ENCODE data around the gene RAPGEFL1. TPM values are rescaled to one million over a fixed set of nuclear protein-coding genes. Genes with fewer than 3 reads are reported as not detected.
A peak's percentile ranks its signal among the peaks of the same experiment; 100 is the strongest.

The RAPGEFL1 gene
- total RNA-seq, 3 donors from 2014 or later, result 3.2 to 10.8 (median 5.0) TPM

DNA sequence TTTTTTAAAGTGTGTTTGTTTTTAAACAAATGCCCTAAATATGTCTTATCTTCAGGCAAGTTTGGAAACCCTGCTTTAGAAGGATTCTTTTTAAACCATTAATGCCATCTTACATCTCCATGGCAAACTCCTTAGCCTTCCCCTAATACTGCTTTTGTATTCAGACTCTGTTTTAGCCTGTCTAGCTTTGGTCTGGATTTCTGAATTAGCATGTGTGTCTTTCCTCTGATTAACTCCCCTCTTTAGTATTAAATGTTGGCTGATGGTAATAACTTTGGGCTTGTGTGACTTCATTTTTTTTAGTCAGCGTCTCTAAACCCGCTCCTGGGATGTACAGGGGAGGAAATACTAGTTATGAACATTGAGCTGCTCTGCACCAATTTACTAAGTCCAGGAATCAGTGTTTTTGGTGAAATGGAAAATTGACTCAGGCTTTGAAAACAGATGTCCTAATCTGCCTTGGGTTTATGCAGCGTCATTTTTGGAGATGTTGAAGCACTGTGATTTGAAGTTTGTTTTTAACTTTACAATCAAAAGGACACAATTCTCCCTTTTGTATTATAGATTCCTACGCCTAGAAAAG, 64.1 kb downstream of the RAPGEFL1 start:
- TF ChIP-seq, protein P1, sequence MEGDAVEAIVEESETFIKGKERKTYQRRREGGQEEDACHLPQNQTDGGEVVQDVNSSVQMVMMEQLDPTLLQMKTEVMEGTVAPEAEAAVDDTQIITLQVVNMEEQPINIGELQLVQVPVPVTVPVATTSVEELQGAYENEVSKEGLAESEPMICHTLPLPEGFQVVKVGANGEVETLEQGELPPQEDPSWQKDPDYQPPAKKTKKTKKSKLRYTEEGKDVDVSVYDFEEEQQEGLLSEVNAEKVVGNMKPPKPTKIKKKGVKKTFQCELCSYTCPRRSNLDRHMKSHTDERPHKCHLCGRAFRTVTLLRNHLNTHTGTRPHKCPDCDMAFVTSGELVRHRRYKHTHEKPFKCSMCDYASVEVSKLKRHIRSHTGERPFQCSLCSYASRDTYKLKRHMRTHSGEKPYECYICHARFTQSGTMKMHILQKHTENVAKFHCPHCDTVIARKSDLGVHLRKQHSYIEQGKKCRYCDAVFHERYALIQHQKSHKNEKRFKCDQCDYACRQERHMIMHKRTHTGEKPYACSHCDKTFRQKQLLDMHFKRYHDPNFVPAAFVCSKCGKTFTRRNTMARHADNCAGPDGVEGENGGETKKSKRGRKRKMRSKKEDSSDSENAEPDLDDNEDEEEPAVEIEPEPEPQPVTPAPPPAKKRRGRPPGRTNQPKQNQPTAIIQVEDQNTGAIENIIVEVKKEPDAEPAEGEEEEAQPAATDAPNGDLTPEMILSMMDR (IDR thresholded peaks at IDR 0.05), result no peak
- H3K27me3 ChIP-seq, result no peaks in the 10 kb centered on the region
- no peaks in the 10 kb centered on the region for H3K36me3 ChIP-seq
- H3K27ac ChIP-seq, result no peak overlapping the region
- no peaks in the 10 kb centered on the region for H3K4me1 ChIP-seq
- no peak for DNase-seq (ENCODE audit: low spot score in 2 of 2)
- no peaks in the 10 kb centered on the region for H3K9me3 ChIP-seq
- intact Hi-C loops (cut with DNase I; ENCODE audit: low total_unique reads), result no loop called here
- no peak overlapping the region for H3K4me3 ChIP-seq

DNA sequence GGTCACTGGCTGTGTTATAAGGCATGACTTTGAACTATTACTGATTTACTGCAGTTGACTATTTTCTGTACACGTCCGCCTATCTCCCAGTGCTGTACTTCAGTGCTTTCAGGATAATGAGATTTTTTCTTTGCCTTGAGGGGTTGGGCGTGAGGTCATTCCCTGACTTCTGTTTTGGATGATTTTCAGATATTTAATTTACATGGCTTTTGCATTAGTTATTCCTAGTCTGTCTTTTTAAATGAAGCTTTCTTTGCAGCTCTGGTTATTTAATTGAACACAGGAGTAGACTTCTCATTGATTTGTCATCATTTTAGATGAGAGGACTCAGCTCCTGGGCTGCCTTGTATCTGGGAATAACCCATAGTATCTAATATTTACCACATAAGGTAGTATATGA, 65.5 kb downstream of the RAPGEFL1 start:
- no peak for DNase-seq (ENCODE audit: low spot score in 2 of 2)
- H3K4me3 ChIP-seq, result no peak overlapping the region
- no peak for TF ChIP-seq POLR2AphosphoS5 (IDR thresholded peaks at IDR 0.05)
- TF ChIP-seq, protein P1 (IDR thresholded peaks at IDR 0.05), result no peak
- TF ChIP-seq POLR2A (IDR thresholded peaks at IDR 0.05), result no peak
- no peaks in the 10 kb centered on the region for H3K4me1 ChIP-seq
- no peaks in the 10 kb centered on the region for H3K27me3 ChIP-seq
- H3K27ac ChIP-seq, result no peak overlapping the region
- intact Hi-C loops (cut with DNase I; ENCODE audit: low total_unique reads), result no loop called here
- no peaks in the 10 kb centered on the region for H3K9me3 ChIP-seq
- H3K36me3 ChIP-seq, result no peaks in the 10 kb centered on the region

DNA sequence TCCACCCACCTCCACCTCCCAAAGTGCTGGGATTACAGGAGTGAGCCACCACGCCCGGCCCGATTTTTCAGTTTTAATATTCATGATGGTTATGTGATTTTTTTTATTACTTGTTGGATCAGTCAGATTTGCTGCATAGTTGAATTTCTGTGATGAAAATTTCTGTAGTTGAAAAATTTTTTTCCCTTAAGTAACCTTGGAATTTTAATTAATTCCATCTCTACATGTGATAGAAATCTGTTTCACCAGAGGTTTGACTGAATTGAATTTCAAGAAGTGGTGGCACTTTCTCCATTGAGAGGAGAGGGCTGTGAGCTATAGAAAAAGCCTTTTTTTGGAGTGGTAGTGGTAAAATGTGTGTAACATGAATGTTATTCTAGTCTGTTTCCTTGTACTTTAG, 66.5 kb downstream of the RAPGEFL1 start:
- Histone ChIP-seq H3K27ac (peak overlapping the region in 1 of 2 donors; percentile 54), H3K27me3 (no peaks in the 10 kb centered on the region), H3K4me1 (no peaks in the 10 kb centered on the region), H3K9me3 (no peaks in the 10 kb centered on the region), H3K36me3 (no peaks in the 10 kb centered on the region), H3K4me3 (no peak overlapping the region)
- TF ChIP-seq POLR2AphosphoS5 (IDR thresholded peaks at IDR 0.05), result no peak
- no peak for TF ChIP-seq POLR2A (IDR thresholded peaks at IDR 0.05)
- TF ChIP-seq, protein P1 (IDR thresholded peaks at IDR 0.05), result no peak
- no peak for DNase-seq (ENCODE audit: low spot score in 2 of 2)
- intact Hi-C loops (cut with DNase I; ENCODE audit: low total_unique reads), result no loop called here

DNA sequence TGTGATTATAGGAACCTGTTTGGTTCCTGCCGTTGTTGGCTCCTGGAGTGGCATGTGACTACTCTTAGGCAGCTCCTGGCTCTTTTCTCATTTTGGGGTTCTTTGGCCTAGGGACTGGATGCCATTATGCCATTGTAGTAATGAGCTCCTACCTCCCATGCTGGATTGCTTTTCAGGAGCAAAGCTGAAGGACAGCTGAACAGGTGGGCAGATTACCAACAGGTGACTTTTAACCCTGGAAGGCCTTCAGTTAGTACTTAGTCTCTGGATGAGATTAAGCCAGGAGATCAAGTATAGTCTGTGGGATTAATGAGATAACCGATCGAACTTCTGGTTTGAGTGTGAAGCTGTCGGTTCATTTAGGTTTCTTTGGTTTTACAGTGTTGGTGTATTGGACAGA, 67.0 kb downstream of the RAPGEFL1 start:
- Histone ChIP-seq H3K27me3 (no peaks in the 10 kb centered on the region), H3K9me3 (no peaks in the 10 kb centered on the region), H3K4me3 (no peak overlapping the region), H3K27ac (peak overlapping the region; percentile 46 to 54), H3K4me1 (no peaks in the 10 kb centered on the region), H3K36me3 (no peaks in the 10 kb centered on the region)
- intact Hi-C loops (cut with DNase I; ENCODE audit: low total_unique reads), result no loop called here
- TF ChIP-seq POLR2A (IDR thresholded peaks at IDR 0.05) (no peak), POLR2AphosphoS5 (IDR thresholded peaks at IDR 0.05) (no peak)
- TF ChIP-seq, protein P1 (IDR thresholded peaks at IDR 0.05), result no peak
- DNase-seq (ENCODE audit: low spot score in 2 of 2), result no peak

Other genes starting within 250 kb of the RAPGEFL1 start
- 100 to 1,000 TPM in 2 of 3 donors, 10 to 100 TPM in 1; 90.5 to 158 (median 104) TPM for gene ORMDL3, start 249.9 kb upstream of the RAPGEFL1 start, total RNA-seq
- 1 to 10 TPM in 1 of 3 donors, not detected in 2; 1.2 TPM for gene LRRC3C, start 249.7 kb upstream of the RAPGEFL1 start, total RNA-seq
- 1 to 10 TPM in 1 of 3 donors, under 1 TPM in 1, not detected in 1; 0.44 to 3.4 TPM for gene GSDMA, start 214.5 kb upstream of the RAPGEFL1 start, total RNA-seq
- 10 to 100 TPM; 79.4 to 83.0 (median 81.0) TPM for gene PSMD3, start 196.7 kb upstream of the RAPGEFL1 start, total RNA-seq
- gene CSF3, start 162.0 kb upstream of the RAPGEFL1 start, total RNA-seq, result 10 to 100 TPM in 1 of 3 donors, under 1 TPM in 1, not detected in 1; 0.32 to 13.0 TPM
- 10 to 100 TPM; 50.7 to 74.7 (median 59.7) TPM for gene MED24, start 123.1 kb upstream of the RAPGEFL1 start, total RNA-seq
- 10 to 100 TPM; 41.6 to 61.0 (median 48.1) TPM for gene THRA, start 114.5 kb upstream of the RAPGEFL1 start, total RNA-seq
- 10 to 100 TPM in 1 of 3 donors, 1 to 10 TPM in 2; 8.8 to 10.5 (median 9.2) TPM for gene NR1D1, start 76.9 kb upstream of the RAPGEFL1 start, total RNA-seq
- gene MSL1, start 55.5 kb upstream of the RAPGEFL1 start, total RNA-seq, result 10 to 100 TPM; 49.3 to 79.3 (median 78.2) TPM
- gene CASC3, start 36.9 kb upstream of the RAPGEFL1 start, total RNA-seq, result 10 to 100 TPM; 57.4 to 67.0 (median 65.1) TPM
- 10 to 100 TPM in 2 of 3 donors, 1 to 10 TPM in 1; 8.2 to 12.9 (median 10.8) TPM for gene WIPF2, start 41.8 kb downstream of the RAPGEFL1 start, total RNA-seq
- gene CDC6, start 110.4 kb downstream of the RAPGEFL1 start, total RNA-seq, result under 1 TPM; 0.29 to 0.98 (median 0.80) TPM
- gene RARA, start 131.7 kb downstream of the RAPGEFL1 start, total RNA-seq, result 10 to 100 TPM; 14.2 to 31.2 (median 25.2) TPM
- not detected for gene GJD3, start 187.3 kb downstream of the RAPGEFL1 start, total RNA-seq
- gene TOP2A, start 240.4 kb downstream of the RAPGEFL1 start, total RNA-seq, result 1 to 10 TPM; 2.0 to 6.4 (median 2.5) TPM